Cardiac atrium fibroblast (primary cell): Measurements from ENCODE around the gene MRTFB. TPM values are rescaled to one million over a fixed set of nuclear protein-coding genes. Genes with fewer than 3 reads are reported as not detected.

Experiments
- total RNA-seq: library from RNA; depleted of rRNA; stranded (reverse); fragments of >200 nt; gene quantifications from 2 replicates; pipeline ENCODE4 v1.2.3, GENCODE V29; 2015

MRTFB gene, protein sequence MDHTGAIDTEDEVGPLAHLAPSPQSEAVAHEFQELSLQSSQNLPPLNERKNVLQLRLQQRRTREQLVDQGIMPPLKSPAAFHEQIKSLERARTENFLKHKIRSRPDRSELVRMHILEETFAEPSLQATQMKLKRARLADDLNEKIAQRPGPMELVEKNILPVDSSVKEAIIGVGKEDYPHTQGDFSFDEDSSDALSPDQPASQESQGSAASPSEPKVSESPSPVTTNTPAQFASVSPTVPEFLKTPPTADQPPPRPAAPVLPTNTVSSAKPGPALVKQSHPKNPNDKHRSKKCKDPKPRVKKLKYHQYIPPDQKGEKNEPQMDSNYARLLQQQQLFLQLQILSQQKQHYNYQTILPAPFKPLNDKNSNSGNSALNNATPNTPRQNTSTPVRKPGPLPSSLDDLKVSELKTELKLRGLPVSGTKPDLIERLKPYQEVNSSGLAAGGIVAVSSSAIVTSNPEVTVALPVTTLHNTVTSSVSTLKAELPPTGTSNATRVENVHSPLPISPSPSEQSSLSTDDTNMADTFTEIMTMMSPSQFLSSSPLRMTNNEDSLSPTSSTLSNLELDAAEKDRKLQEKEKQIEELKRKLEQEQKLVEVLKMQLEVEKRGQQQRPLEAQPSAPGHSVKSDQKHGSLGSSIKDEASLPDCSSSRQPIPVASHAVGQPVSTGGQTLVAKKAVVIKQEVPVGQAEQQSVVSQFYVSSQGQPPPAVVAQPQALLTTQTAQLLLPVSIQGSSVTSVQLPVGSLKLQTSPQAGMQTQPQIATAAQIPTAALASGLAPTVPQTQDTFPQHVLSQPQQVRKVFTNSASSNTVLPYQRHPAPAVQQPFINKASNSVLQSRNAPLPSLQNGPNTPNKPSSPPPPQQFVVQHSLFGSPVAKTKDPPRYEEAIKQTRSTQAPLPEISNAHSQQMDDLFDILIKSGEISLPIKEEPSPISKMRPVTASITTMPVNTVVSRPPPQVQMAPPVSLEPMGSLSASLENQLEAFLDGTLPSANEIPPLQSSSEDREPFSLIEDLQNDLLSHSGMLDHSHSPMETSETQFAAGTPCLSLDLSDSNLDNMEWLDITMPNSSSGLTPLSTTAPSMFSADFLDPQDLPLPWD
- total RNA-seq, result 7.8 and 8.1 TPM in 2 replicates

GRCh38 chr16:14070877-14071575 lies at the start of gene MRTFB:
Gene MRTFB, plus strand, starts transcription at chr16:14071319. Its CDS starts 69,288 bp downstream, at chr16:14140607.

Other genes with a start within 250 kb of the MRTFB start
- gene ERCC4, start 151.2 kb upstream of the MRTFB start, total RNA-seq, result 5.5 and 5.8 TPM in 2 replicates